Measurements from ENCODE around the gene CYBB.

CYBB gene

GRCh38 chrX:37844622-37845021, 64.8 kb downstream of the CYBB start:
- no peak for DNase-seq (ENCODE audit: low spot score)

GRCh38 chrX:37846141-37846540, 66.3 kb downstream of the CYBB start:
- DNase-seq (ENCODE audit: low spot score) = no peak

GRCh38 chrX:37846558-37846933, 66.7 kb downstream of the CYBB start:
- DNase-seq (ENCODE audit: low spot score) = no peak

GRCh38 chrX:37846934-37847732, 67.3 kb downstream of the CYBB start, which contains the start of gene DYNLT3:
TSS of gene DYNLT3 (minus strand) at chrX:37847571. CDS start at chrX:37847510, 61 bp downstream.
- DNase-seq (ENCODE audit: low spot score) = peak; percentile 77

GRCh38 chrX:37847733-37848197, 67.9 kb downstream of the CYBB start:
- DNase-seq (ENCODE audit: low spot score) = no peak

DNA sequence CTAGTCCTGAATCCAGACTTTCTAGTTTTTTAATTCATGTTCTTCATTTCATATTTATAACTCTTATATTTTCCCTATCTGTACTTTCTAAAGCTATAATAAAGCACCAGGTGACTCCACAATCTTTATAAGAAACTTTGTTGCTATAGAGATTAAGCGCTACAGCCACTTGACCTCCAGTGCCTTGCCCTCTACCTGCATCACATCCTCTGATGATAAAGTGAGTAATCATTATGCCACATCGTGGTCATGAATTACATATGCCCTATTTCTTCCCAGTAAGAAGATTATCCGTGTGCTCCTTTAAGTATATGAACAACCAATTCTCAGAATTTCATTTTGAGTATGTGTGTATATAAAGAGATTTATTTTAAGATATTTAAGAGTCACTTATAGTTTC, 74.3 kb downstream of the CYBB start:
- no peak for DNase-seq (ENCODE audit: low spot score)

- no peak for DNase-seq (ENCODE audit: low spot score)
Measured at GRCh38 chrX:37854748-37855147, 74.9 kb downstream of the CYBB start.

- DNase-seq (ENCODE audit: low spot score) = no peak
Measured at GRCh38 chrX:37860721-37861120, 80.9 kb downstream of the CYBB start.

- DNase-seq (ENCODE audit: low spot score) = no peak
Measured at GRCh38 chrX:37862851-37863250, 83.0 kb downstream of the CYBB start.

Measured in iPS-NIHi11 (cell line).